ENCODE results near the gene LRRTM1. TPM values are rescaled to one million over a fixed set of nuclear protein-coding genes. Genes with fewer than 3 reads are reported as not detected.

LRRTM1 gene
- total and polyA plus RNA-seq, 4 donors: 0.09 TPM; not detected in 3

GRCh38 chr2:80351231-80351630 is 46.7 kb upstream of the LRRTM1 start:
- WGBS: 79% methylated on average over 3 of the region's 3 CpGs
- no peak for DNase-seq (ENCODE audit: low spot score)
- Histone ChIP-seq H3K9ac (ENCODE audit: low read depth in 1 of 2, low read length in 2 of 2) (no peak overlapping the region), H3K27me3 (ENCODE audit: control insufficient read depth in 4 of 4, insufficient read depth in 4 of 4, low read length in 3 of 4) (no peaks in the 10 kb centered on the region), H3K36me3 (ENCODE audit: control insufficient read depth in 4 of 4, insufficient read depth in 3 of 4, low read depth in 1 of 4, low read length in 3 of 4) (no peaks in the 10 kb centered on the region), H3K27ac (ENCODE audit: low read depth in 1 of 2, low read length in 2 of 2) (no peak overlapping the region), H3K4me3 (ENCODE audit: low read depth in 1 of 3, low read length in 3 of 3) (no peak overlapping the region), H3K9me3 (ENCODE audit: control insufficient read depth in 4 of 4, low read length in 3 of 4) (no peaks in the 10 kb centered on the region), H3K4me1 (ENCODE audit: control insufficient read depth in 4 of 4, insufficient read depth in 4 of 4, low read length in 3 of 4) (no peaks in the 10 kb centered on the region)
- TF ChIP-seq JUND (IDR thresholded peaks at IDR 0.05) (no peak), FOXA1 (IDR thresholded peaks at IDR 0.05) (no peak), RAD21 (IDR thresholded peaks at IDR 0.05) (no peak), HNF4G (IDR thresholded peaks at IDR 0.05) (no peak), CTCF (IDR thresholded peaks at IDR 0.05; ENCODE audit: low read depth, low read length, missing input control) (no peak)

- Histone ChIP-seq H3K27ac (ENCODE audit: low read depth in 1 of 2, low read length in 2 of 2) (no peak overlapping the region), H3K4me1 (ENCODE audit: control insufficient read depth in 4 of 4, insufficient read depth in 4 of 4, low read length in 3 of 4) (no peaks in the 10 kb centered on the region), H3K4me3 (ENCODE audit: low read depth in 1 of 3, low read length in 3 of 3) (no peak overlapping the region), H3K36me3 (ENCODE audit: control insufficient read depth in 4 of 4, insufficient read depth in 3 of 4, low read depth in 1 of 4, low read length in 3 of 4) (no peaks in the 10 kb centered on the region), H3K9me3 (ENCODE audit: control insufficient read depth in 4 of 4, low read length in 3 of 4) (no peaks in the 10 kb centered on the region), H3K27me3 (ENCODE audit: control insufficient read depth in 4 of 4, insufficient read depth in 4 of 4, low read length in 3 of 4) (no peaks in the 10 kb centered on the region), H3K9ac (ENCODE audit: low read depth in 1 of 2, low read length in 2 of 2) (no peak overlapping the region)
- no peak for DNase-seq (ENCODE audit: low spot score)
- TF ChIP-seq REST (IDR thresholded peaks at IDR 0.05) (no peak), ATF3 (IDR thresholded peaks at IDR 0.05) (no peak), FOXA1 (IDR thresholded peaks at IDR 0.05) (no peak), JUND (IDR thresholded peaks at IDR 0.05) (no peak), ZBTB33 (IDR thresholded peaks at IDR 0.05) (no peak), CTCF (IDR thresholded peaks at IDR 0.05; ENCODE audit: low read depth, low read length, missing input control) (no peak), NR2F2 (IDR thresholded peaks at IDR 0.05) (no peak)
Observed at GRCh38 chr2:80348953-80349352, 44.4 kb upstream of the LRRTM1 start.
